ENCODE results near the gene TUBGCP2. TPM values are rescaled to one million over a fixed set of nuclear protein-coding genes. Genes with fewer than 3 reads are reported as not detected.

TUBGCP2 gene
- polyA plus RNA-seq, 3 donors = 25.9 to 78.6 (median 39.3) TPM

GRCh38 chr10:133350950-133351329 is 42.3 kb upstream of the TUBGCP2 start:
- H3K4me3 Mint-ChIP-seq = no peak overlapping the region

DNA sequence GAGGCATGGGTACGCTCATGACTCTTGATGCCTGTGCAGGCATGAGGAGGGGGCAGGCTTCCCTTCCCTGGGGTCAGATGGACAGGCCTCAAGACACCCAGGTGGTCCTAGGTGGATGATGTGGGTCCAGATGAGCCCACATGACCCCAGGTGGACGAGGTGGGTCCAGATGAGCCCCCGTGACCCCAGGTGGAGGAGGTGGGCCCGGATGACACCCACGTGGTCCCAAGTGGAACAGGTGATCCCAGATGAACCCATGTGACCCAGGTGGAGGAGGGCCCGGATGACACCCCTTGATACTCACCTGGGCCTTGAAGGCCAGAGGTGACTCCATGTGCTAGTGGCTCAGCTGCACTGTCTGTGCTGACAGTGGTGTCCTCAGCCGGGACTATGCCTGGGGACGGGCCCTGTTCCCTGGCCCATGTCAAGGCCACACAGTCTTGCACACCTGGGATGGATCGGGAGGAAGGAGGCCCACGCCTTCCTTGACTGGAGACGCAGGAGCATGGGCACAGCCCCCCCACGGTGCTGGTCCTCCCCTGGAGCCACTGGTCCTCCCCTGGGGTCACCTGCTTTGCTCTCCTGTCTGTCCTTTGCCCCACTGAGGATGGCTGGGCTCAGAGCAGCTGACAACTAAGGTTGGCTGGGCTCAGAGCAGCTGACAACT is 41.7 kb upstream of the TUBGCP2 start:
- Histone ChIP-seq H3K27ac (ENCODE audit: low read depth in 1 of 2, low read length in 2 of 2) (no peak overlapping the region), H3K4me1 (ENCODE audit: control insufficient read depth in 1 of 2, insufficient read depth in 2 of 2, low read length in 2 of 2) (no peaks in the 10 kb centered on the region), H3K36me3 (replicated peaks in 1 of 2; ENCODE audit: control insufficient read depth in 1 of 2, insufficient read depth in 2 of 2, low read length in 2 of 2) (peaks cover 0 to 7% of the 10 kb centered on the region in 2 donors), H4K20me1 (ENCODE audit: insufficient read depth, low read length) (peaks cover 16% of the 10 kb centered on the region), H3K4me3 (replicated peaks in 1 of 3; ENCODE audit: low read depth in 2 of 3, low read length in 3 of 3) (no peak overlapping the region), H3K79me2 (ENCODE audit: insufficient read depth, low read length) (no peaks in the 10 kb centered on the region), H3K9me3 (replicated peaks in 1 of 2; ENCODE audit: control insufficient read depth in 1 of 2, insufficient read depth in 1 of 2, low read length in 2 of 2) (no peaks in the 10 kb centered on the region), H3K4me2 (replicated peaks; ENCODE audit: extremely low read depth, low read length, poor library complexity, severe bottlenecking) (no peak overlapping the region), H3K27me3 (ENCODE audit: control insufficient read depth in 2 of 2, insufficient read depth in 2 of 2, low read length in 2 of 2) (peaks cover 0 to 8% of the 10 kb centered on the region in 2 donors), H2AFZ (ENCODE audit: insufficient read depth, low read depth, low read length, poor library complexity, severe bottlenecking) (no peak overlapping the region), H3K9ac (ENCODE audit: insufficient read depth, low read length, poor library complexity, severe bottlenecking) (no peak overlapping the region)
- H3K27me3 Mint-ChIP-seq (ENCODE audit: low read depth in 3 of 3) = peaks cover 7 to 32% (median 18%) of the 10 kb centered on the region in 3 donors
- H3K27ac Mint-ChIP-seq = no peak overlapping the region
- intact Hi-C loops (cut with micrococcal nuclease) = no loop called here
- peaks cover 0 to 2% (median 0%) of the 10 kb centered on the region in 7 donors for H3K9me3 Mint-ChIP-seq
- H3K4me1 Mint-ChIP-seq = no peaks in the 10 kb centered on the region
- TF ChIP-seq, protein P1, sequence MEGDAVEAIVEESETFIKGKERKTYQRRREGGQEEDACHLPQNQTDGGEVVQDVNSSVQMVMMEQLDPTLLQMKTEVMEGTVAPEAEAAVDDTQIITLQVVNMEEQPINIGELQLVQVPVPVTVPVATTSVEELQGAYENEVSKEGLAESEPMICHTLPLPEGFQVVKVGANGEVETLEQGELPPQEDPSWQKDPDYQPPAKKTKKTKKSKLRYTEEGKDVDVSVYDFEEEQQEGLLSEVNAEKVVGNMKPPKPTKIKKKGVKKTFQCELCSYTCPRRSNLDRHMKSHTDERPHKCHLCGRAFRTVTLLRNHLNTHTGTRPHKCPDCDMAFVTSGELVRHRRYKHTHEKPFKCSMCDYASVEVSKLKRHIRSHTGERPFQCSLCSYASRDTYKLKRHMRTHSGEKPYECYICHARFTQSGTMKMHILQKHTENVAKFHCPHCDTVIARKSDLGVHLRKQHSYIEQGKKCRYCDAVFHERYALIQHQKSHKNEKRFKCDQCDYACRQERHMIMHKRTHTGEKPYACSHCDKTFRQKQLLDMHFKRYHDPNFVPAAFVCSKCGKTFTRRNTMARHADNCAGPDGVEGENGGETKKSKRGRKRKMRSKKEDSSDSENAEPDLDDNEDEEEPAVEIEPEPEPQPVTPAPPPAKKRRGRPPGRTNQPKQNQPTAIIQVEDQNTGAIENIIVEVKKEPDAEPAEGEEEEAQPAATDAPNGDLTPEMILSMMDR (IDR thresholded peaks at IDR 0.05) = no peak
- peaks cover 0 to 2% of the 10 kb centered on the region in 2 donors for H3K36me3 Mint-ChIP-seq
- DNase-seq = no peak
- WGBS (ENCODE audit: insufficient coverage) = 81% methylated on average over 12 of the region's 12 CpGs
- no peak overlapping the region for H3K4me3 Mint-ChIP-seq

More at GRCh38 chr10:133350950-133351329, 42.3 kb upstream of the TUBGCP2 start:
- Histone ChIP-seq H4K20me1 (ENCODE audit: insufficient read depth, low read length) (peaks cover 19% of the 10 kb centered on the region), H3K4me1 (ENCODE audit: control insufficient read depth in 1 of 2, insufficient read depth in 2 of 2, low read length in 2 of 2) (peaks cover 0 to 1% of the 10 kb centered on the region in 2 donors), H3K27me3 (ENCODE audit: control insufficient read depth in 2 of 2, insufficient read depth in 2 of 2, low read length in 2 of 2) (peaks cover 0 to 3% of the 10 kb centered on the region in 2 donors), H3K4me3 (replicated peaks in 1 of 3; ENCODE audit: low read depth in 2 of 3, low read length in 3 of 3) (no peak overlapping the region), H3K9ac (ENCODE audit: insufficient read depth, low read length, poor library complexity, severe bottlenecking) (no peak overlapping the region), H3K79me2 (ENCODE audit: insufficient read depth, low read length) (no peaks in the 10 kb centered on the region), H3K4me2 (replicated peaks; ENCODE audit: extremely low read depth, low read length, poor library complexity, severe bottlenecking) (no peak overlapping the region), H2AFZ (ENCODE audit: insufficient read depth, low read depth, low read length, poor library complexity, severe bottlenecking) (no peak overlapping the region), H3K9me3 (replicated peaks in 1 of 2; ENCODE audit: control insufficient read depth in 1 of 2, insufficient read depth in 1 of 2, low read length in 2 of 2) (no peaks in the 10 kb centered on the region), H3K36me3 (replicated peaks in 1 of 2; ENCODE audit: control insufficient read depth in 1 of 2, insufficient read depth in 2 of 2, low read length in 2 of 2) (peaks cover 0 to 7% of the 10 kb centered on the region in 2 donors), H3K27ac (ENCODE audit: low read depth in 1 of 2, low read length in 2 of 2) (no peak overlapping the region)
- Mint-ChIP-seq H3K27ac (no peak overlapping the region), H3K4me1 (no peaks in the 10 kb centered on the region), H3K36me3 (peaks cover under 1 to 2% of the 10 kb centered on the region in 2 donors), H3K27me3 (ENCODE audit: low read depth in 3 of 3) (peaks cover 4 to 30% (median 18%) of the 10 kb centered on the region in 3 donors), H3K9me3 (peaks cover 0 to 2% (median 0%) of the 10 kb centered on the region in 7 donors)
- DNase-seq = no peak
- TF ChIP-seq, protein P1 (IDR thresholded peaks at IDR 0.05) = no peak
- intact Hi-C loops (cut with micrococcal nuclease) = no loop called here
- 57% methylated on average over 12 of the region's 13 CpGs for WGBS (ENCODE audit: insufficient coverage)

Data from CD14-positive monocyte (primary cell).